HEK293 (cell line): ENCODE measurements around the gene PHAF1.
A peak's percentile ranks its signal among the peaks of the same experiment; 100 is the strongest.

Experiments
- CTCF ChIA-PET: fragments of 350-600 bp; formaldehyde crosslinking; extraction: SDS; loops from one replicate; lab custom pipeline; 2021; ENCODE audit warnings: antibody characterized with exemption; lab: Yijun Ruan, JAX
- POLR2A ChIA-PET: fragments of 300-600 bp; formaldehyde crosslinking; extraction: SDS; loops from one replicate; lab custom pipeline; 2020; ENCODE audit warnings: antibody characterized with exemption, inconsistent platforms; lab: Yijun Ruan, JAX
- H3K27ac ChIP-seq: fragments of 200-500 bp; sonication (Bioruptor generic); 2 replicates; pipeline ENCODE4 v1.5.1; 2014; ENCODE audit warnings: low read depth, low read length, control low read depth, inconsistent platforms; ENCODE audit errors: extremely low read depth
- H3K36me3 ChIP-seq, 2 experiments: fragments of 200-500 bp in 1 of 2; sonication (Bioruptor generic) in 1 of 2; 1 replicate in 1 of 2; 2 replicates in 1 of 2; pipeline ENCODE4 v1.5.1; 2014 to 2017; ENCODE audit warnings: inconsistent platforms in 2 of 2, low read length in 2 of 2; ENCODE audit not compliant: control insufficient read depth in 2 of 2, insufficient read depth in 1 of 2
- H3K4me1 ChIP-seq: fragments of 200-500 bp; sonication (Bioruptor generic); 2 replicates; pipeline ENCODE4 v1.5.1; 2014; ENCODE audit warnings: mild to moderate bottlenecking, low read length, inconsistent platforms; ENCODE audit not compliant: control insufficient read depth, insufficient read depth
- H3K4me3 ChIP-seq: 2 replicates; pipeline ENCODE4 v1.5.1; 2011; ENCODE audit warnings: low read depth, mild to moderate bottlenecking, control low read depth, low read length, moderate library complexity
- H3K9me3 ChIP-seq: fragments of 200-500 bp; sonication (Bioruptor generic); 2 replicates; pipeline ENCODE4 v1.5.1; 2014; ENCODE audit warnings: low read depth, low read length, inconsistent platforms; ENCODE audit not compliant: control insufficient read depth, insufficient read depth
- ATF2 ChIP-seq: fragments of 450-650 bp; formaldehyde crosslinking; IDR thresholded peaks from 2 replicates; pipeline ENCODE4 v1.5.1; 2016; ENCODE audit warnings: missing biosample characterization, missing genetic modification characterization, low read depth
- KLF17 ChIP-seq: fragments of 450-650 bp; formaldehyde crosslinking; IDR thresholded peaks from 2 replicates; pipeline ENCODE4 v1.5.1; 2016; ENCODE audit warnings: missing biosample characterization, missing genetic modification characterization
- PBX3 ChIP-seq: sonication (generic); formaldehyde crosslinking; IDR thresholded peaks from 2 replicates; pipeline ENCODE4 v1.8.1; 2022; ENCODE audit warnings: mild to moderate bottlenecking, moderate library complexity, missing genetic modification reagents
- ZBTB17 ChIP-seq: fragments of 450-650 bp; formaldehyde crosslinking; IDR thresholded peaks from 2 replicates; pipeline ENCODE4 v1.5.1; 2016; ENCODE audit warnings: missing biosample characterization, missing genetic modification characterization
- ZNF133 ChIP-seq: fragments of 450-650 bp; formaldehyde crosslinking; IDR thresholded peaks from 2 replicates; pipeline ENCODE4 v1.5.1; 2016; ENCODE audit warnings: missing biosample characterization, missing genetic modification characterization
- ZNF140 ChIP-seq: fragments of 450-650 bp; formaldehyde crosslinking; IDR thresholded peaks from 2 replicates; pipeline ENCODE4 v1.5.1; 2016; ENCODE audit warnings: missing biosample characterization, missing genetic modification characterization
- ZNF169 ChIP-seq: fragments of 450-650 bp; formaldehyde crosslinking; IDR thresholded peaks from 2 replicates; pipeline ENCODE4 v1.5.1; 2016; ENCODE audit warnings: missing biosample characterization, missing genetic modification characterization
- ZNF174 ChIP-seq: fragments of 450-650 bp; formaldehyde crosslinking; IDR thresholded peaks from 2 replicates; pipeline ENCODE4 v1.5.0; 2017; ENCODE audit warnings: missing biosample characterization, mild to moderate bottlenecking, missing genetic modification characterization
- ZNF449 ChIP-seq: fragments of 450-650 bp; formaldehyde crosslinking; IDR thresholded peaks from 2 replicates; pipeline ENCODE4 v1.5.1; 2017; ENCODE audit warnings: missing biosample characterization, mild to moderate bottlenecking, missing genetic modification characterization, moderate library complexity
- ZNF518A ChIP-seq: fragments of 450-650 bp; formaldehyde crosslinking; conservative IDR thresholded peaks from 2 replicates; pipeline ENCODE4 v1.5.1; 2016; ENCODE audit warnings: low read depth, missing biosample characterization, missing genetic modification characterization
- ZNF561 ChIP-seq: fragments of 450-650 bp; IDR thresholded peaks from 2 replicates; pipeline ENCODE4 v1.5.1; 2018; ENCODE audit warnings: missing biosample characterization, missing genetic modification characterization, borderline replicate concordance
- ZNF600 ChIP-seq: fragments of 450-650 bp; formaldehyde crosslinking; IDR thresholded peaks from 2 replicates; pipeline ENCODE4 v1.5.1; 2016; ENCODE audit warnings: missing biosample characterization, missing genetic modification characterization

The PHAF1 gene

GRCh38 chr16:67191995-67192681, 82.4 kb downstream of the PHAF1 start, which contains the start of gene E2F4 (continued):
- TF ChIP-seq KLF17 (tag by site-specific recombination) (no peak), PBX3 (CRISPR knock-in tag) (0 out of 2 replicates have a peak, but pooled peaks have one; percentile 74), ZNF174 (tag by site-specific recombination) (no peak), ZNF169 (no peak), ZNF140 (tag by site-specific recombination) (no peak), ZNF133 (no peak), ZNF518A (tag by site-specific recombination) (peak; percentile 86), ZNF449 (tag by site-specific recombination) (no peak), ZNF561 (tag by site-specific recombination) (peak; percentile 60; the same call in 1 of the 2 replicates)

- Histone ChIP-seq H3K27ac (peak overlapping the region; percentile 61), H3K9me3 (no peaks in the 10 kb centered on the region), H3K36me3 (peaks cover 7 to 51% of the 10 kb centered on the region in 2 experiments; a peak in 2 of 3 replicates), H3K4me3 (peak overlapping the region; percentile 81), H3K4me1 (peaks cover 7% of the 10 kb centered on the region)
- no peak for TF ChIP-seq ATF2
- TF ChIP-seq ZNF600 (tag by site-specific recombination): 0 out of 2 replicates have a peak, but pooled peaks have one; percentile 28
- TF ChIP-seq ZBTB17: peak; percentile 82
- POLR2A ChIA-PET: interaction anchor here (0.8 to 1.7 kb wide), 6 partner anchors 8 to 174 kb away, joined by 3 to 6 read pairs (median 4); partner anchors contain the start of genes MATCAP1 and TMEM208
- CTCF ChIA-PET: interaction anchor here (0.7 to 1.6 kb wide), 4 partner anchors 30 to 215 kb away, joined by 3 to 6 read pairs (median 4); no protein-coding TSS in a partner anchor
Observed at GRCh38 chr16:67192781-67193361, 83.1 kb downstream of the PHAF1 start.
